ENCODE measurements around the gene CCDC77.
A peak's percentile ranks its signal among the peaks of the same experiment; 100 is the strongest.
"Not testable (repeated sequence)": the region's sequence is repeated elsewhere in the genome, so short reads cannot be mapped to it uniquely, and the experiment has no call there.

Gene CCDC77

GRCh38 chr12:401235-402028, at the start of gene CCDC77:
Gene CCDC77, plus strand, starts transcription at chr12:401644. Its CDS starts 7,740 bp downstream, at chr12:409384.
- H3K27ac ChIP-seq: no peak within 1 kb of the TSS
- DNase-seq (ENCODE audit: low read depth, low spot score): peak; percentile 48

GRCh38 chr12:356276-356988, 45.0 kb upstream of the CCDC77 start:
- no peak for DNase-seq (ENCODE audit: low read depth, low spot score)

GRCh38 chr12:359091-359490, 42.4 kb upstream of the CCDC77 start:
- no peak overlapping the region for H3K27ac ChIP-seq
- no peak for DNase-seq (ENCODE audit: low read depth, low spot score)

More at GRCh38 chr12:356276-356988, 45.0 kb upstream of the CCDC77 start:
- no peak overlapping the region for H3K27ac ChIP-seq

DNA sequence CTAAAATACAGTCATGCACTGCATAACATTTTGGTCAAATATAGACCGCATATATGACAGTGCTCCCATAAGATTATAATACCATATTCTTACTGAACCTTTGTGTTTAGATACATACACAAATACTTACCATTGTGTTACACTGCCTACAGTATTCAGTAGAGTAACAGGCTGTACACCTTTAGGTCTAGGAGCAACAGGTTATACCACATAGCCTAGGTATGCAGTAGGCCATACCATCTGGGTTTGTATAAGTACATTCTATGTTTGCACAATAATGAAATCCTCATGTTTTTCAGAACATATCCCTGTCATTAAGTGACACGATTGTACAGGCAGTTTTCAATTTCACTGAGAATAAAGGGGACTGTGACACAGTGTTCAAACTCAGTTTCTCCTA, 34.6 kb upstream of the CCDC77 start:
- no peak for DNase-seq (ENCODE audit: low read depth, low spot score)
- H3K27ac ChIP-seq: no peak overlapping the region

DNA sequence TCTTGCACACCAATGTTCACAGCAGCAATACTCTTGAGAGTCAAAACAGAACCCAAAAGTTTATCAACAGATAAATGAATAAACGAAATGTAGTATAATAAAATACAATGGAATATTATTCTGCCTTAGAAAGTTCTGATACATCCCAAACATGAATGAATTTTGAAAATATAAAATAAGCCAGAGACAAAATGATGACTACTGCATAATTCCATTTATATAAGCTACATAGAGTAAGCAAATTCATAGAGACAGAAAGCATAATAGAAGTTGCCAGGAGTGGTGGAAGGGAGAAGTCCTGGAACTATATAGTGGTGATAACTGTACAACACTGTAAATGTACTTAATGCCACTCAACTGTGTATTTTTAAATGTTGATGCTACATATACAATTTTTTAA, 33.5 kb upstream of the CCDC77 start:
- DNase-seq (ENCODE audit: low read depth, low spot score): no peak
- H3K27ac ChIP-seq: no peak overlapping the region

DNA sequence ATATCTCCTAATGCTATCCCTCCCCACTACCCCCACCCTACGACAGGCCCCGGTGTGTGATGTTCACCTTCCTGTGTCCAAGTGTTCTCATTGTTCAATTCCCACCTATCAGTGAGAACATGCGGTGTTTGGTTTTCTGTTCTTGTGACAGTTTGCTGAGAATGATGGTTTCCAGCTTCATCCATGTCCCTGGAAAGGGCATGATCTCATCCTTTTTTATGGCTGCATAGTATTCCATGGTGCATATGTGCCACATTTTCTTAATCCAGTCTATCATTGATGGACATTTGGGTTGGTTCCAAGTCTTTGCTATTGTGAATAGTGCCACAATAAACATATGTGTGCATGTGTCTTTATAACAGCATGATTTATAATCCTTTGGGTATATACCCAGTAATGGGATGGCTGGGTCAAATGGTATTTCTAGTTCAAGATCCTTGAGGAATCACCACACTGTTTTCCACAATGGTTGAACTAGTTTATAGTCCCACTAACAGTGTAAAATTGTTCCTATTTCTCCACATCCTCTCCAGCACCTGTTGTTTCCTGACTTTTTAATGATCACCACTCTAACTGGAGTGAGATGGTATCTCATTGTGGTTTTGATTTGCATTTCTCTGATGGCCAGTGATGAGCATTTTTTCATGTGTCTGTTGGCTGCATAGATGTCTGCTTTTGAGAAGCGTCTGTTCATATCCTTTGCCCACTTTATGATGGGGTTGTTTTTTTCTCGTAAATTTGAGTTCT, 30.5 kb upstream of the CCDC77 start:
- not testable (repeated sequence) for DNase-seq (ENCODE audit: low read depth, low spot score); H3K27ac ChIP-seq

GRCh38 chr12:386651-387050, 14.8 kb upstream of the CCDC77 start:
- DNase-seq (ENCODE audit: low read depth, low spot score): peak; percentile 6
- H3K27ac ChIP-seq: no peak overlapping the region

DNA sequence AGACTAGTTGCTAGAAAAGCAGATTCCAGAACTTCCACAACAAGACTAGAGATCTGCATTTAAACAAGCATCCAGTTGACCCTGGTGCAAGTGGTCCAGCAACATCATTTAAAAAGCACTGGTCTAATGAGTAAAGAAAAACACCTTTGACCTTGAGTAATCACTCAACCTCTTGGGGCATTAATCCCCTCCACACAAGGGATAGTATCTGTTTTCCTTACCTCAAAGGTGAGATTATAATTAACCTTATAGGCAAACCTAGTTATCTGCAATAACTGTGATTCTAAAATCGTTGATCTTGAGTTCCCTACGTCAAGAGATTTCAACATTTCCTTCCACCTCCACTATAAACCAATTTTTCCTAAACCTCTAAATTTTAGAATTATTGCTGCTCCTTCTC, 13.4 kb upstream of the CCDC77 start:
- DNase-seq (ENCODE audit: low read depth, low spot score): no peak

DNA sequence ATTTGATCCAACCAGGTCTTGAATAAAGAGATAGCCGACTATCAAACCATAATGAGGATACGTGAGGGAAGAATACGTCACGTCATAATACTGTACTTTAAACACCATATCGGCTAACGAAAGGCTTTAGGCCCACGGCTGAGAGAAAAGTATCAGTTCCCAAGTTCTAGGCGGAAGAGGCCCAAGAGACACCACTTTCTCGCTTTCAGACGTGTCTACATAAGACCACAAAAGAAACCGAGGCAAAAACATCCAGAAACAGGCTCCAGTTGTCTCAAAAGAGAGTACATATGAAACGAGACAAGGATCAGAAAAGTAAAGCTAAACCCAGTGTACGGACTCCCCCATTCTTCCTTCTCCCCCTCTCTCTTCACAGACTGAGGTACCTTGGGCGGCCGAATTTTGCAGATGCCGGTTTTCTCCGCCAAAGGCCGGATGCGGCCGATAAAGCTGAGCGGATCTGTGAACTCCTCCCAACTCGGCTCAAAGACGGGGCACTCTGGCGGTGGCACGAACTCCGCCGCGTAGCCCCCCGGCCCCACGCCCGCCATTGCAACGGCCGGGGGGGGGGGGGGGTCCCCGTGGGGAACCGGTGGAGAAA, 12.8 kb upstream of the CCDC77 start:
- peak overlapping the region; percentile 90 for H3K27ac ChIP-seq
- no peak for DNase-seq (ENCODE audit: low read depth, low spot score)

More for the DNA sequence above, 13.4 kb upstream of the CCDC77 start:
- peak overlapping the region; percentile 90 for H3K27ac ChIP-seq

DNA sequence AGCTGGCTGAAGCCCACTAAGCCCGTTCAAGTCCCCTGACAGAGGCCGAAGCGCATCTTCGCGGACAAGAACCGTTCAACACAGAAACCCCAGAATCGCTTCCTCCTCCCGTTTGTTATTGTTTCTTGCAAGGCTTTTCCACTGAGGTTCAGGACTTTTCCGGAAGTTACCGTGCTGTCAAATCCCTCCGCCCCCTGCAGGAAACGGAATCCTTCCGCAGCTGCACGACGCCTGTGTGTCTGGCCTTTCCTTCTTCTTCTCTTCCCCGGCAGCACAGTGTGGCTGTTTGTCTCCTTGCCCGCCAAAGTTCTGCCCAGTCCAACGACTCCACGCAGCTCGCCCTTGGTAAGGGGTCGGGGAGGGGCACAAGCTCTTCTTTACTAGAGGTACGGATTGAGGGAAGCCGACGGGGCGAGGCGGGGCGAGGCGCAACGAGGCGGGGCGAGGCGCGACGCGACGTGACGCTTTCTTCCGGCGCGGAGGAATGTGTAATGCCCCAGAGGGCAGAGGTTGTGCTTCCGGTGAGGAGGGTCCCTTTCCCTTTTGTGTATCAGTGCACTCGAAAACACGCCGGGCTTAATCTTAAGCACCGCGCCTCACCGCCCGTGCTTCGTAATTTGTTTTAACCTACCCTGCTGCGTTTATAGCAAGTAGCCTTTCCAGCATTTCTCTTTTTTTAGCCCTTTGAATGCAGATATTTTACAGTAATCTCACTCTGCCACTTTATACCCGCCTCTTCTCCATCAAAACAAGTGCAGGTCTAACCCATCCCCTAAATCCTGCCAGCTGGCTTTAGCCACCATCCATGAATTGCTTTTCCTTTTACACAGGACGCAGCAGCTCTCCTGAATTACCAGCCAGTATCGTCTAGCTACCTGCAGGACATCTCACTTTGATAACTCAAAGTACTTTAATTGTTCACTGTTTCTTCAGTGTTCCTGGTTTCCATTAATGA, 12.0 kb upstream of the CCDC77 start, which contains the start of gene KDM5A:
Gene KDM5A, minus strand, starts transcription at position 179 of the 955 bp plus-strand sequence. CDS start 229 bp downstream, outside the sequence.
- peak within 1 kb of the TSS; percentile 90 for H3K27ac ChIP-seq
- DNase-seq (ENCODE audit: low read depth, low spot score): peak; percentile 80

- H3K27ac ChIP-seq: no peak overlapping the region
- no peak for DNase-seq (ENCODE audit: low read depth, low spot score)
Measured at GRCh38 chr12:400828-401227, 616 bp upstream of the CCDC77 start.

DNA sequence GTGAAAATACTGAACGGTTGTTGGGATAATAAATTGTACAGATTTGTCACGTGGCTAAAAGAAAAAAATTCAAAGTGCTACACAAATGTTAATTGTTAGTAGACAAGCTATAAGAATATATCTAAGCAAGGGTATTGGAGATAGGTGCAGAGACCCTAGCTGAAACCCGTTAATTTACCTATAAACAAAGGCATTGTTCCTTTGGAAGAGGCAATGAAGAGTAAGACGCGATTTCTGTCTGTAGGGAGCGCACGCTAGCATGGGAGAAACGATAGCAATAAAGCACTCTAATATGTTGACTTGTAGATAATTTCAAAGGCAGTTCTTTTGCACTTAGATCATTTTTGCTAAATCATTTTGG, 565 bp downstream of the CCDC77 start:
- DNase-seq (ENCODE audit: low read depth, low spot score): no peak
- no peak overlapping the region for H3K27ac ChIP-seq

GRCh38 chr12:414859-415258, 13.4 kb downstream of the CCDC77 start:
- H3K27ac ChIP-seq: no peak overlapping the region
- DNase-seq (ENCODE audit: low read depth, low spot score): no peak

GRCh38 chr12:418432-418831, 17.0 kb downstream of the CCDC77 start:
- no peak overlapping the region for H3K27ac ChIP-seq
- no peak for DNase-seq (ENCODE audit: low read depth, low spot score)

DNA sequence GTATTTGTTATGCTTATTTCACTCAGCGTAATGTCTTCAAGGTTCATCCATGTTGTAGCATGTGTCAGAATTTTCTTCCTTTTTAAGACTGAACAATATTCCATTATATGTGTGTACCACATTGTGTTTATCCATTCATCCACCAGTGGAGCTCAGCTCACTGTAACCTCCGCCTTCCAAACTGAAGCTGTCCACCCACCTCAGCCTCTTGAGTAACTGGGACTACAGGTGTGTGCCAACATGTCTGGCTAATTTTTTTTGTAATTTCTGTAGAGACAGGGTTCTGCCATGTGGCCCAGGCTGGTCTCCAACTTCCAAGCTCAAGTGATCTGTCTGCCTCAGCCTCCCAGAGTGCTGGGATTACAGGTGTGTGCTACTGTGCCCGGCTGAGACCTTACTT, 21.1 kb downstream of the CCDC77 start:
- DNase-seq (ENCODE audit: low read depth, low spot score): no peak
- H3K27ac ChIP-seq: no peak overlapping the region

- H3K27ac ChIP-seq; DNase-seq (ENCODE audit: low read depth, low spot score): not testable (repeated sequence)
Measured at GRCh38 chr12:435737-436136, 34.3 kb downstream of the CCDC77 start.

GRCh38 chr12:442235-442884, 40.9 kb downstream of the CCDC77 start:
- no peak overlapping the region for H3K27ac ChIP-seq
- no peak for DNase-seq (ENCODE audit: low read depth, low spot score)

- no peak for DNase-seq (ENCODE audit: low read depth, low spot score)
- no peak overlapping the region for H3K27ac ChIP-seq
Measured at GRCh38 chr12:447141-447540, 45.7 kb downstream of the CCDC77 start.

DNA sequence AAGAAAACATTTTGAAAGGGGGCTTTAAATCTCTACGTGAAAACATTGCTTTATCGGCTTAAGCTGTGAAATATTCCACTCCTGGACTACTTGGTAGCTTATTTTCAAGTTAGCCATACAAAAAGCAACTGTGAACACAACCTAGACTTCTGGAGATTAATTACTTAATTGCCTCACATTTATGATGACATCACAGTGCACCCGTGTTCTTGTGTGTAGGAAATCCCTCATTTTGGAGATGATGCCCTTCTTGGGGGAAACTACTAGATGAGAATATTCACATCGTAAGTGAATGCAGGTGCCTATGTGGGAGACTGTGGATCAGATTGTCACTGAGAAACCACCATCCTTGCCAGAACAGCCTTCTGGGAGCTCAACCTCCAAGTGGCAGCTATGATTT, 47.8 kb downstream of the CCDC77 start:
- no peak for DNase-seq (ENCODE audit: low read depth, low spot score)
- H3K27ac ChIP-seq: no peak overlapping the region
